Endodermal cell (in vitro differentiated cells): ENCODE measurements around the gene ATP9A. TPM values are rescaled to one million over a fixed set of nuclear protein-coding genes. Genes with fewer than 3 reads are reported as not detected.
"Not testable (repeated sequence)": the region's sequence is repeated elsewhere in the genome, so short reads cannot be mapped to it uniquely, and the experiment has no call there.

Experiments used
- DNase-seq: peaks from one replicate; pipeline ENCODE4 v3.0.0-alpha.2; 2017
- H3K27ac ChIP-seq: 2 replicates; pipeline ENCODE4 v1.5.1; 2013; ENCODE audit warnings: mild to moderate bottlenecking, low read depth, low read length, moderate library complexity
- H3K27me3 ChIP-seq: 2 replicates; pipeline ENCODE4 v1.6.1; 2013; ENCODE audit warnings: mild to moderate bottlenecking, low read length, moderate library complexity; ENCODE audit not compliant: insufficient read depth, control insufficient read depth, poor library complexity, severe bottlenecking
- H3K36me3 ChIP-seq: 2 replicates; pipeline ENCODE4 v1.7.0; 2013; ENCODE audit warnings: mild to moderate bottlenecking, low read length, moderate library complexity; ENCODE audit not compliant: control insufficient read depth, insufficient read depth
- H3K4me1 ChIP-seq: one replicate; pipeline ENCODE4 v1.7.0; 2013; ENCODE audit warnings: low read length; ENCODE audit not compliant: control insufficient read depth, insufficient read depth
- H3K4me3 ChIP-seq: 2 replicates; pipeline ENCODE4 v1.5.1; 2013; ENCODE audit warnings: mild to moderate bottlenecking, low read length, moderate library complexity
- H3K9ac ChIP-seq: 2 replicates; pipeline ENCODE4 v1.6.1; 2013; ENCODE audit warnings: mild to moderate bottlenecking, low read length, moderate library complexity; ENCODE audit not compliant: poor library complexity, severe bottlenecking; ENCODE audit errors: extremely low read depth
- H3K9me3 ChIP-seq: 2 replicates; pipeline ENCODE4 v1.6.1; 2013; ENCODE audit warnings: mild to moderate bottlenecking, low read length, moderate library complexity; ENCODE audit not compliant: control insufficient read depth
- H3K27ac Mint-ChIP-seq: 2 replicates; pipeline ENCODE4 v1.8.0; 2020; ENCODE audit warnings: mixed read lengths
- H3K27me3 Mint-ChIP-seq: 2 replicates; pipeline ENCODE4 v1.8.0; 2021; ENCODE audit warnings: mild to moderate bottlenecking, mixed read lengths; ENCODE audit not compliant: insufficient read depth
- H3K36me3 Mint-ChIP-seq: 2 replicates; pipeline ENCODE4 v1.8.0; 2020; ENCODE audit warnings: low read depth, mixed read lengths
- H3K4me1 Mint-ChIP-seq: 2 replicates; pipeline ENCODE4 v1.8.0; 2020; ENCODE audit warnings: mixed read lengths
- H3K4me3 Mint-ChIP-seq: 2 replicates; pipeline ENCODE4 v1.8.0; 2020; ENCODE audit warnings: mild to moderate bottlenecking, moderate library complexity, mixed read lengths
- H3K9me3 Mint-ChIP-seq: 2 replicates; pipeline ENCODE4 v1.8.0; 2020; ENCODE audit warnings: mild to moderate bottlenecking, mixed read lengths
- WGBS, 2 experiments: methylation state at CpG; one replicate each; pipeline versions ENCODE4 v1.1.5 to v1.1.7; 2013; ENCODE audit warnings: missing lambda C conversion rate in 2 of 2, mixed read lengths in 1 of 2; ENCODE audit not compliant: insufficient coverage in 1 of 2, insufficient read length in 1 of 2; 5-methylcytosine and 5-hydroxymethylcytosine counted together
- total RNA-seq, 2 donors: library from RNA; stranded (reverse); fragmentation: NEBNext Ultra II Directional in 1 of 2; extraction: Animal tissue kit (Norgen Biotek cat#: 25700) in 1 of 2; gene quantifications; 2 replicates in 1 of 2; 3 replicates in 1 of 2; pipeline ENCODE4 v1.2.1, GENCODE V29; 2021
- TF ChIP-seq, protein P1 (sequence below): fragments of 200-600 bp; sonication (generic); conservative IDR thresholded peaks from 2 replicates; pipeline ENCODE4 v1.5.0; 2021; ENCODE audit warnings: antibody characterized with exemption, mild to moderate bottlenecking

Gene ATP9A
- total RNA-seq, 2 donors from 2014 or later, result 26.7 to 27.9 TPM

DNA sequence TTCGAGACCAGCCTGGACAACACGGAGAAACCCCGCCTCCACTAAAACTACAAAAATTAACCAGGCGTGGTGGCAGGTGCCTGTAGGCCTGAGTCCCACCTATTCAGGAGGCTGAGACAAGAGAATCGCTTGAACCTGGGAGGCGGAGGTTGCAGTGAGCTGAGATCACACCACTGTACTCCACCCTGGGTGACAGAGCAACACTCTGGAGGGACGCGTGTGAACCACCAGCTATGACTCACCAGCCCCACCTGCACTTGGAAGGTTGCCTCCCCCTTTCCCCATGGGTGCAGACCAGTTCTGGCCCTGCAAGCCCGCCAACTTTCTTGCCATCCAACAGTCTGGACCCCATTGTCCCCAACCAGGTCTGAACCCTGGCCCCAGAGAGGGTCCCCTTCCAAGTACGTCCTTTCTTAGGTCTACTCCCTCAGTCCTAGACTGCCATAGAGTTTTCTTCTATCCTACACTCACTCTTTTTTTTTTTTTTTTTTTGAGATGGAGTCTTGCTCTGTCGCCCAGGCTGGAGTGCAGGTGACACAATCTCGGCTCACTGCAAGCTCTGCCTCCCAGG is 29.2 kb downstream of the ATP9A start:
- TF ChIP-seq, protein P1, sequence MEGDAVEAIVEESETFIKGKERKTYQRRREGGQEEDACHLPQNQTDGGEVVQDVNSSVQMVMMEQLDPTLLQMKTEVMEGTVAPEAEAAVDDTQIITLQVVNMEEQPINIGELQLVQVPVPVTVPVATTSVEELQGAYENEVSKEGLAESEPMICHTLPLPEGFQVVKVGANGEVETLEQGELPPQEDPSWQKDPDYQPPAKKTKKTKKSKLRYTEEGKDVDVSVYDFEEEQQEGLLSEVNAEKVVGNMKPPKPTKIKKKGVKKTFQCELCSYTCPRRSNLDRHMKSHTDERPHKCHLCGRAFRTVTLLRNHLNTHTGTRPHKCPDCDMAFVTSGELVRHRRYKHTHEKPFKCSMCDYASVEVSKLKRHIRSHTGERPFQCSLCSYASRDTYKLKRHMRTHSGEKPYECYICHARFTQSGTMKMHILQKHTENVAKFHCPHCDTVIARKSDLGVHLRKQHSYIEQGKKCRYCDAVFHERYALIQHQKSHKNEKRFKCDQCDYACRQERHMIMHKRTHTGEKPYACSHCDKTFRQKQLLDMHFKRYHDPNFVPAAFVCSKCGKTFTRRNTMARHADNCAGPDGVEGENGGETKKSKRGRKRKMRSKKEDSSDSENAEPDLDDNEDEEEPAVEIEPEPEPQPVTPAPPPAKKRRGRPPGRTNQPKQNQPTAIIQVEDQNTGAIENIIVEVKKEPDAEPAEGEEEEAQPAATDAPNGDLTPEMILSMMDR, result no peak
- Histone ChIP-seq H3K4me1 (no peaks in the 10 kb centered on the region), H3K9me3 (no peaks in the 10 kb centered on the region), H3K4me3 (no peak overlapping the region), H3K36me3 (peaks cover 7% of the 10 kb centered on the region), H3K9ac (no peak overlapping the region), H3K27me3 (no peaks in the 10 kb centered on the region), H3K27ac (no peak overlapping the region)
- H3K4me3 Mint-ChIP-seq, result no peak overlapping the region
- peaks cover 12% of the 10 kb centered on the region for H3K4me1 Mint-ChIP-seq
- no peak overlapping the region for H3K27ac Mint-ChIP-seq
- DNase-seq, result no peak
- H3K27me3 Mint-ChIP-seq, result no peaks in the 10 kb centered on the region
- WGBS, 2 experiments, result 91% methylated on average over 7 to 12 of the region's 12 CpGs
- peaks cover 21% of the 10 kb centered on the region for H3K36me3 Mint-ChIP-seq
- H3K9me3 Mint-ChIP-seq, result no peaks in the 10 kb centered on the region

DNA sequence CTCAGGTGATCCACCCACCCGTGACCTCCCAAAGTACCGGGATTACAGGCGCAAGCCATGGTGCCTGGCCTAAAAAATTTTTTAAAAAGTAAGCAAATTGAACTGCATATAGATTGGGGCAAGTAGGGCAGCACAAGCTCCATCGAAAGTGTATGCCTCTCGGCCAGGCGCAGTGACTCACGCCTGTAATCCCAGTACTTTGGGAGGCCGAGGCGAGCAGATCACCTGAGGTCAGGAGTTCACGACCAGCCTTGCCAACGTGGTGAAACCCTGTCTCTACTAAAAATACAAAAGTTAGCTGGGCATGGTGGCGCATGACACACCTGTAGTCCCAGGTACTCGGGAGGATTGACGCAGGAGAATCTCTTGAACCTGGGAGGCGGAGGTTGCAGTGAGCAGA is 29.9 kb downstream of the ATP9A start:
- not testable (repeated sequence) for H3K36me3 ChIP-seq, H3K27ac Mint-ChIP-seq, H3K9me3 Mint-ChIP-seq, DNase-seq, H3K27me3 Mint-ChIP-seq, H3K27me3 ChIP-seq, H3K4me3 ChIP-seq, H3K27ac ChIP-seq, H3K9me3 ChIP-seq, H3K4me1 ChIP-seq, H3K4me3 Mint-ChIP-seq, H3K9ac ChIP-seq
- 93 to 95% methylated on average over 12 to 15 of the region's 15 CpGs for WGBS, 2 experiments
- H3K36me3 Mint-ChIP-seq, result peaks cover 22% of the 10 kb centered on the region
- H3K4me1 Mint-ChIP-seq, result peaks cover 12% of the 10 kb centered on the region

DNA sequence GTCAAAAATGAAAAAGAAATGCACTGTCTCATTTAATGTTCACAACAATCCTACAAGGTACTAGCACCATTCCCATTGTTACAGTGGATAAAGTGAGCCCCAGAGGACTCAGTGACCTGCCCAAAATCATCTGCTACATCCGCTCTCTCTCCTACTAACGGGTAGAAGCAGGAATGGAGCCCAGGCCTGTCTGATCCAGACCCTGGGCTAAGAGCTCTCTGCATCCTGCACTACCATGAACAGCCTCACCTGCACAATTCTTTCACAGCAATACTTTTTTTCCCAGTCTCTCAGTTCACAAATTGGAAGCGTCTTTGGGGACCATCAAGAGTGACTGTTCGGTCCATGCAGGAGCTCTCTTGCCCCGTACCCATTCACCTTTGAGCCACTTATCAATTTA is 31.2 kb downstream of the ATP9A start:
- Mint-ChIP-seq H3K4me3 (no peak overlapping the region), H3K27ac (no peak overlapping the region), H3K27me3 (no peaks in the 10 kb centered on the region), H3K4me1 (peaks cover 6% of the 10 kb centered on the region), H3K9me3 (no peaks in the 10 kb centered on the region), H3K36me3 (peaks cover 20% of the 10 kb centered on the region)
- H3K27me3 ChIP-seq, result no peaks in the 10 kb centered on the region
- H3K36me3 ChIP-seq, result peaks cover 7% of the 10 kb centered on the region
- 77 to 80% methylated on average over 5 of the region's 5 CpGs for WGBS, 2 experiments
- H3K4me3 ChIP-seq, result no peak overlapping the region
- TF ChIP-seq, protein P1, result no peak
- H3K4me1 ChIP-seq, result no peaks in the 10 kb centered on the region
- H3K9me3 ChIP-seq, result no peaks in the 10 kb centered on the region
- DNase-seq, result no peak
- no peak overlapping the region for H3K27ac ChIP-seq
- no peak overlapping the region for H3K9ac ChIP-seq
